Activated CD8-positive, alpha-beta memory T cell treated with anti-CD3 and anti-CD28 coated beads, Interleukin-2, amount 50 U/mL, for 24 hours (primary cell): ENCODE data around the gene ZNF765.
"Not testable (repeated sequence)": the region's sequence is repeated elsewhere in the genome, so short reads cannot be mapped to it uniquely, and the experiment has no call there.

Experiments
- DNase-seq: peaks from one replicate; pipeline ENCODE4 v3.0.0-alpha.2; 2020; ENCODE audit errors: extremely low read depth

ZNF765 gene

DNA sequence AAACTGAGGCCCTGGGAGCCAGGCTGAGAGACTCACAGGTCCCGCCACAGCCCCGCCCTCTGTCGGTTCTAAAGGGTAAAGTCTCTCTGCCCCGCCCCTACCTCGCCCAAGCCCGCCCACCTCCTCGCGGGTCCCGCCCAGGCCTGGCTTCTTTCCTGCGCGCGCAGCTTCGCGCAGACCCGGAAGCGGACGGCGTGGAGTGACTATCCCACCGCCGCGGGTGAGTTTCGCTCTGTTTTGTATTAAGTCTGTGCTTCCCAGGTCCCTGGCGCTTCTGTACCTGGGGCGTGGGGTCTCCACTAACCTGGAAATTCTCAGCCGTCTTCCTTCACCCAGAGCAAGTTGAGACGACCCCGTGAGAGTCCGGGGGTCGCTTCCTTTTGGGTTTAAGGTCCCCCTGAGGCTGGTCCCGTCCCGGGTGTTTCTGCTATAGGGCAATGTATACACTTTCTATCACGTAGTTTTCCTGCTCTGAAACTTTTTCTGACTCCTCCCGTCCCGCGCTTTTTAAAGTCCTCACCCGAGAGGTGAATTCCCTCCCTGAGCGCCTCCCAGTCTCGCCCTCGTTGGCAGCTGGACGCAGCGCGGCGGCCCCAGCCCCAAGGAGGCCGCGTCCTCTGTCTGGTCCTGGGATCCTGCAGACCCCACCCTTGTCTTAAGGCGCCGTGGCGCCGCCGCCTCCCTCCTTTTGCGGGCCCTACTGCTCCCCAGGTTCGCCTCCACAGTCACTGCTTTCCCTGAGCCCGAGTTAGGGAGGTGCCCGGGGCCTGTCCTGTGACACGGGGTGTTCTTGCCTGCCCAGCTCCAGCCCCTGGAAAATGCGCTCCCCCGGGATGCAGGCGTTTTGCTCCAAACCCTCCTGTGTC, at the start of gene ZNF765:
ZNF765 (plus strand) TSS at position 176 of the 866 bp plus-strand sequence. CDS start 2,867 bp downstream, outside the sequence.
- DNase-seq, result peak; percentile 91

DNA sequence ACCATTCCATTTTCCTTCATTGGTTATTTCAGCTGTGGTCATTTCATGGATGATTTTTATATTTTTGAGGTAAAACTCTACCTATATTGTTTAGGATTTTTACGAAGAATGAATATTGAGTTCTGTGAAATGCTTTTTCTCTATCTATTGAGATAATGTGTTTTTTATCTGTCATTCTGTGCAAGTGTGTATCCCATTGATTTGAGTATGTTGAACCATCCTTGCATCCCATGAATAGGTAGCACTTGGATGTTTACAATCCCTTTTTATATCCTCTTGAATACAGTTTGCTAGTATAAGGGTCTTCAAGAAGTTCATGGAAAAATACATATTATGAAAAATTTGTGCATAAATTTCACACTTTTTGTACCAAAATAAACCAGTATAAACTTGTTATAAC, 39.2 kb upstream of the ZNF765 start:
- DNase-seq, result no peak

DNA sequence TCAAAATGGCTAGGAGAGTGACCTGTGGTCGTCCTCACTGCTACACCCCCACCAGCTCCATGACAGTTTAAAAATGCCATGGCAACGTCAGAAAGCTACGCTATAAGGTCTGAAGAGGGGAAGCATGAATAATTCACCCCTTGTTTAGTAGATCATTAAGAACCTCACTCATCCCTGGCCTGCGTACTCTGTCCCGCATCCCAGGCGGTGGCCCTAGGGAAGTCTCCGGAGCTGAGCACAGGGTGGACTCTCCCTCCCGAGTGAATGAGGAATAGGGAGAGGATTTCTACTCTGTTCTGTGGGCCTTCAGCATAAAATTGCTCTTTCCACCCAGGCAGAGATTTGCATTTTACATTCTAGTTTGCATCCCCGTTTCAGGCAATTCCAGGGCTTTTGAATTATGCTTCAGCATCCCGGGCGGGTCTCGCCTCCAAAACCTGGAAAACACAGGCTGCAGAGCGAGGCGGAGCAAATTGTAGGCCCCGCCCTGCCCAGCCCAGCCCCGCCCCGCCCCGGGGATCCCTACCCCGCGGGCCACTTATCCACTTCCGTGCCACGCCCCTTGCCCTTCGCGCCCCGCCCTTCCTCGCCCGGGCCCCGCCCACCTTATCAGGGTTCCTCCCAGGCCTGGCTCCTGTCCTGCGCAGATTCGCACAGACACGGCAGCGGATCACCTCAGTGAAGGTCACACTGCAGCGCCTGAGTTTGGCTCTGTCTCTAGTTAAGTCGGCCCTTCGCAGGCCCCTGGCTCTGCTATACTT, 36.9 kb upstream of the ZNF765 start:
- no peak for DNase-seq

DNA sequence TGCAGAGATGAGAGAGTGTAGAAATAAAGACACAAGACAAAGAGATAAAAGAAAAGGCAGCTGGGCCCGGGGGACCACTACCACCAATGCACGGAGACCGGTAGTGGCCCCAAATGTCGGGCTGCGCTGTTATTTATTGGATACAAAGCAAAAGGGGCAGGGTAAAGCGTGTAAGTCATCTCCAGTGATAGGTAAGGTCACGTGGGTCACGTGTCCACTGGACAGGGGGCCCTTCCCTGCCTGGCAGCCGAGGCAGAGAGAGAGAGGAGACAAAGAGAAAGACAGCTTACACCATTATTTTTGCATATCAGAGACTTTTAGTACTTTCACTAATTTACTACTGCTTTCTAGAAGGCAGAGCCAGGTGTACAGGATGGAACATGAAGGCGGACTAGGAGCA, 34.9 kb upstream of the ZNF765 start:
- DNase-seq, result not testable (repeated sequence)

DNA sequence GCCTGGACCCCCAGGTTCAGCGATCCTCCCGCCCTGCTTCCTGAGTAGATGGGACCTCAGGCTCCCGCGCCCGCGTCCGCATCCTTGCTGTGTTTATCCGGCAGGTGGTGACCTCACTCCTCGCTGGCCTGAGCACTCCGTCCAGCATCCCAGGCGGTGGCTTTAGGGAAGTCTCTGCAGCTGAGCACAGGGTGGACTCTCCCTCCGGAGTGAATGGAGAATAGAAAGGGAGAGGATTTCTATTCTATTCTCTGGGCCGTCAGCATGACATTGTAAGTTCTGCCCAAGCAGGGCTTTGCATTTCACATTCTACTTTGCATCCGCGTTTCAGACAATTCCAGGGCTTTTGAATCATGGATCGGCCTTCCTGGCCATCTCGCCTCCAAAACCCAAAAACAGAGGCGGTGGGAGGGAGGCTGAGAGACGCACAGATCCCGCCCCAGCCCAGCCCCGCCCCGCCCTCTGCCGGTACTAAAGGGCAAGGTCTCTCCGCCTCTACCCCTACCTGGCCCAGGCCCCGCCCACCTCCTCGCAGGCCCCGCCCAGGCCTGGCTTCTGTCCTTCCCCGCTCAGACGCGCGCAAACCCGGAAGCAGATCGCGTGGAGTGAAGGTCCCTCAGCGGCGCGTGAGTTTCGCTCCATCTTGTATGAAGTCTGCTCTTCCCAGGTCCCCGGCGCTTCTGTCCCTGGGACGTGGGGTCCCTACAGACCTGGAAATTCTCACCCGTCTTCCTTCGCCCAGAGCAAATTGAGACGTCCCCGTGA, 29.6 kb upstream of the ZNF765 start, which contains the start of gene ZNF525:
ZNF525 (plus strand) TSS at position 572 of the 765 bp plus-strand sequence. CDS start 6,577 bp downstream, outside the sequence.
- peak; percentile 90 for DNase-seq

DNA sequence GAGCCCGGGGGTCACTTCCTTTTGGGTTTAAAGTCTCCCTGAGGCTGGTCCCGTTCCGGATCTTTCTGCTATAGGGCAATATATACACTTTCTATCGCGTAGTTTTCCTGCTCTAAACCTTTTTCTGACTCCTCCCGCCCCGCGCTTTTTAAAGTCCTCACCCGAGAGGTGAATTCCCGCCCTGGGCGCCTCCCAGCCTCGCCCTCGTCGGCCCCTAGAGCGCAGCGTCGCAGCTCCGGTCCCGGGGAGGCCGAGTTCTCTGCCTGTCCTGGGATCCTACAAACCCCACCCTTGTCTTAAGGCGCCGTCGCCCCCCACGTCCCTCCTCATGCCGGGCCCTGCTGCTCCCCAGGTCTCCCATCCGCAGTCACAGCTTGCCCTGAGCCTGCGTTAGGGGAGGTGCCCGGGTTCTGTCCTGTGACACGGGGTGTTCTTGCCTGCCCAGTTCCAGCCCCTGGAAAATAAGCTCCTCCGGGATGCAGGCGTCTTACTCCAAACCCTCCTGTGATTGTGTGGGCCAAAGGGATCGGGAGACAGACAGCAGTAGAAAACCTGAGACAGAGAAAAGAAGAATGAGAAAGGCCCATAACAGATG, 29.0 kb upstream of the ZNF765 start:
- DNase-seq, result no peak

DNA sequence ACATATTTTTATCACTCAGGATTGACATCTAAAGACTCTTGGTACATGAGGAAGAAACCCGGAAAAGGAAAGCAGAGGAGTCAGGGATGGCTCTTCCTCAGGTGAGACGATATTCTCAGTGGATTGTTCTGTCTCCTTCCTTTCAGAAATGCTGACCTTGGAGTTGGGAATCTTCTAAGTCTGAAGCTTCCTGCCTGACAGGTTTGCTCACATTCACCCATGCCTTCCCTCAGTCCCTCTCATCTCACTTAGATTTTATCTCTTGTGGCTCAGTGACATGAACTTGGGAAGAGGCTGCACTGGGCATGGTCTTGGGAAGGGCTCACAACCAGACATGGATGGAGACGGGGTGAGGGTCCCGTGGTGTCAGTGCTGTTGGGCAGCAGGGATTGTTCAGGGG, 22.8 kb upstream of the ZNF765 start:
- DNase-seq, result no peak

DNA sequence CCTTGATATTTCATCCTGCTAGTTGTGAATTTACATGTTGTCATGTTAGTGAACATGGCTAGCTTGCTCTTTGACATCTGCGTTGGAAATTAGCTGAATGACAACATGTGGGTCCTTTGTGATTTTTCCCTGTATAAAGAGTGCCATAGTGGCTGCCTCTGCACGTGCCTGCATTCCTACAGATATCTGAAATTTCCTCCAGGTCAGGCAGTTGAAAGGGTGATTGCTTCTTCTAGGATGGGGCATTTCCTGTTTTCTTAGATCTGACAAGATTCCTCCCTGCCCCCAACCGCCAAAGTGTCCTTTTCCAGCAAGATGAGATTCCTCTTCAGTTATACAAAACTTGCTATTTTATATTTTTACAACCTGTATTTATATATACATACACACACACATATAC, 20.7 kb upstream of the ZNF765 start:
- no peak for DNase-seq

DNA sequence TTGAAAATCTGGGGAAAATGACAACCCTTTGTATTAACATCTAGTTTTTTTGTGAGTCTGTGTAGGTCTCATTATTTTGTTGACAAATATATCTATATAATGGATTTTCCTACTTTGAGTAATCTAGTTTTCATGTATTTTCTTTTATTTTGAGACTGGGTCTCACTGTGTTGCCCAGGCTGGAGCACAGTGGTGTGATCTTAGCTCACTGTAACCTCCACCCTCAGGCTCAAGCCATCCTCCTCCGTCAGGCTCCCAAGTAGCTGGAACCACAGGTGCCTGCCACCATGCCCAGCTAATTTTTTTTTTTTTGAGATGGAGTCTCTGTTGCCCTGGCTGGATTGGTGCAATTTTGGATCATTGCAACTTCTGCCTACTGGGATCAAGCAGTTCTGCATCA, 20.2 kb upstream of the ZNF765 start:
- DNase-seq, result no peak

DNA sequence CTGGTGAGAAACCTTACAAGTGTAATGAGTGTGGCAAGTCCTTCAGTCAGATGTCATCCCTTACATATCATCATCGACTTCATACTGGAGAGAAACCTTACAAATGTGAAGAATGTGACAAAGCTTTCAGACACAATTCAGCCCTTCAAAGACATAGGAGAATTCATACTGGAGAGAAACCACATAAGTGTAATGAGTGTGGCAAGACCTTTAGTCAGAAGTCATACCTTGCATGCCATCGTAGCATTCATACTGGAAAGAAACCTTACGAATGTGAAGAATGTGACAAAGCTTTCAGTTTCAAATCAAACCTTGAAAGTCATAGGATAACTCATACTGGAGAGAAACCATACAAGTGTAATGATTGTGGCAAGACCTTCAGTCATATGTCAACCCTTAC, 13.6 kb upstream of the ZNF765 start:
- no peak for DNase-seq

DNA sequence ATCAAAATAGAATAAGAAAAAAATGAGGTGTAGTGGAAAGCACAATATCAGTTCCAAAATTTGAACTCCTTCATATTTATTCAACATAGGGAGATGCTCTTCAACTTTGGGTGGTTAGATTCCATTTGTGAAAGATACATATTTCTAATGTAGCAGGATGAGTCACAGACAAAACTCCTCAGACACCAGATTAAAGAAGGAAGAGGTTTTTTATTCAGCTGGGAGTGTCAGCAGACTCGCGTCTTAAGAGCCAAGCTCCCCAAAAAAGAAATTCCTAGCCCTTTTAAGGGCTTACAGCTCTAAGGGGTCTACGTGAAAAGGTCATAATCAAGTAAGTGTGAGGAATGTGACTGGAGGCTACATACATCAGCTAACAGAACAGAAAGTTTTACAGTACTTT, 6.8 kb upstream of the ZNF765 start:
- no peak for DNase-seq

DNA sequence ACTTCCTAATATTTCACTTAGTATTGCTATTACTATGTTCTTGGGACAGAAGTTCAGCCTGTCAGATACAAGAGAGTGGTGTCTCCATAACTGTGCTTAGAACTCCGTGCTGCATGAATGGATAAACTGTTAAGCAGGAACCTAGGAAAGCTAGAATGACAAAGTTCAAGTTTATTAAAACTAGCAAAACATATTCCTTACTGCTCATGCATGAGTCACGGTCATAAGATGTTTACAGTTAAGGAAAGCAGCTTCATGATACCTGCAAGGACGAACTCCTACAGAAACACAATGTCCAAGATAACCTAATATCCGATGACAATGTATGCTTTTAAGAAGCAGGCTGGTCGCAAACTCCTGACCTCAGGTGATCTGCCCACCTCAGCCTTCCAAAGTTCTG, 6.0 kb upstream of the ZNF765 start:
- no peak for DNase-seq

DNA sequence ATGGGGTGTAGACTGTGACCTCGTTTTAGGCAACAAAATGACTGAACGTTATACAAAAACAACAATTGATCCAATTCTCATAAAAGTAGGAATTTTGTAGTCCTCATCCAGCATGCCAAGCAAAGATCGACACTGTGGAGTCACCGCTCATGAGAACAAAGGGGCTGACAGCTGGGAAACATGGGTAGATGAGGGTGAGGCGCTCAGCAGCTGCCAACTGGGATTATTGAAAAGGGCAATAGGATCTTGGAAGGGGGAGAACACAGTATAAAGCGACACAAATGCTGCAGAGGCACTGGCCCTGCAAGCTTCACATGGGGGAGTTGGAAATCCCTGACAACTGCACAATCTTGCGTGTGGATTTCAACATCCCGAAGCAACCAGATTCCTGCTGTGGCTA, 5.4 kb upstream of the ZNF765 start:
- DNase-seq, result no peak

DNA sequence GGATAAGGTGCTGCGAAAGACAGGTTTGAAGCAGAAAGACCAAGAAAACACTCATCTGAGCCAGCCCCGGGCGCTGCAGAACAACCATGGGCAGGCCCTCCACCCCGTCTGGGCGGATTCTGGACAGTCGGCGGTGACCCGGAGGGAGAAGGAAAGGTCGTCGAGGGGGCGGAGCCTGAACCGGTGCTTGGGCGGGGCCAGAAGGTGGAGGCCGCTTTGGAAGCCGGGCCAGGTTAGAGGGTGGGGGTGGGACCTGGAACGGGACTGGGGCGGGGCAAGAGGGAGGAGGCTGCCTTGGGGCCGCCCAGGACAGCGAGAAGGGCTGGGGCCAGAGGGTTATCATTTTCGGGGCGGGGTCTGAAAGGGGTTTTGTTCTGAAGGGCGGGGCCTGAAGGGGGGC, 5.0 kb upstream of the ZNF765 start:
- DNase-seq, result no peak

DNA sequence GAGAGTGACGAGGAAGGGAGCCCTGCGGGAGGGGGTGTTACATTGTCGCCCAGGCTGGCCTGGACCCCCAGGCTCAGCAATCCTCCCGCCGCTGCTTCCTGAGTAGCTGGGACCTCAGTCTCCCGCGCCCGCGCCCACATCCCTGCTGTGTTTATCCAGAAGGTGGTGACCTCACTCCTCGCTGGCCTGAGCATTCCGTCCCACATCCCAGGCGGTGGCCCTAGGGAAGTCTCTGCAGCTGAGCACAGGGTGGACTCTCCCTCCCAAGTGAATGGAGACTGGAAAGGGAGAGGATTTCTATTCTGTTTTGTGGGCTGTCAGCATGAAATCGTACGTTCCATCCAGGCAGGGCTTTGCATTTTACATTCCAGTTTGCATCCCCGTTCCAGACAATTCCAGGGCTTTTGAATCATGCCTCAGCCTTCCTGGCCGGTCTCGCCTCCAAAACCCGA, 401 bp upstream of the ZNF765 start:
- DNase-seq, result no peak

DNA sequence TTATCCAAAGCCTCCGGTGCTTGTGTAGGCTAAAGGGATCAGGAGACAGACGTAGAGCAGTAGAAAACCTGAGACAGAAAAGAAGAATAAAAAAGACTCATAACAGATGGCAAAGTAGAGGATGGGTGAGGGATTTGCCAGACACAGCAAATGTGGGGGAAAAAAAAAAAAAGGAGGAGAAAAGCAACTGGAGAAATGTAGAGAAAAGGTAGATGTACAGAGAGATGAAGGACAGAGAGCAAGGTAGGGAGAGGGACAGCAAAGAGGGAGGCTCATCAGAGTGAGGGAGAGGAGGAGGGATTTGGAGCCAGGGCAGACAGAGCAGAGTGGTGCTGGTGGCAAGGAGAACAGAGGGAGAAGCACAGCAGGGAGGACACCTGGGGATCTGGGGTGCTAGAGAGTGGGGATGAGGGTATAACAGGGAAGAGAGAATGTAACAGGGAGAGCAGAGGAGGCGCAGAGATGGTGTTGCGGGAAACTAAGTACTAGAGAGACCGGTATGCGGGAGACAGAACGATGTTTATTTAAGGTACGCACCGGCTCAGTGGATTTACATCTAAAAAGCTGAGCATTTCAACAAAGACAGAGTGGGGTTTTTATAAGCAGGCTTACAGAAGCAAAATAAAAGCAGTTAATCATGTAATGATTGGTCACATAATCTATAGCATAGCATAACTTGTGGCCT, 1.0 kb downstream of the ZNF765 start:
- DNase-seq, result not testable (repeated sequence)

DNA sequence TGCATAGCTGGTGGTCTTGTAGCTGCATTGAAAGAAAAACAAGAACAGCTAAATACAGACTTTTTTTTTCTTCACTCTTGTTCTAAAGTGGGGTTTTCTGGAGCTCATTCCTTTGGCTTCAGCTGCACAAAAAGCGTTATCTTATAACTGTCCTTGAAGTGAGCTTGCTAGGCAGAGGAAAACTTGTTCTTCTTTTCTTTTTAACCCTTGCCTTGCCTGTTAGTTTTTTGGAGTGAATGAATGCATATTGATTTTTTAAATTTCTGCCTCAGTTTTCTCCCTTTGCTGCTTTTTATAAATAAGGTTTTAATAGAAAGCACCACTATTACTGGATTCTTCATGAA, 1.5 kb downstream of the ZNF765 start:
- DNase-seq, result no peak

DNA sequence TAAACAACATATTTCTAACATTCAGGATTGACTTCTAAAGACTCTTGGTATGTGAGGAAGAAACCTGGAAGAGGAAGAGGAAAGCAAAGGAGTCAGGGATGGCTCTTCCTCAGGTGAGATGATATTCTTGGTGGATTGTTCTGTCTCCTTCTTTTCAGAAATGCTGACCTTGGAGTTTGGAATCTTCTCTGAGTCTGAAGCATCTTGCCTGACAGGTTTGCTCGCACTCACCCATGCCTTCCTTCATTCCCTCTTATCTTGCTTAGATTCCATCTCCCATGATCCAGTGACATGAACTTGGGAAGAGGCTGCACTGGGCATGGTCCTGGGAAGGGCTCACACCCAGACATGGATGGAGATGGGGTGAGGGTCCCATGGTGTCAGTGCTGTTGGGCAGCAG, 3.0 kb downstream of the ZNF765 start:
- not testable (repeated sequence) for DNase-seq

DNA sequence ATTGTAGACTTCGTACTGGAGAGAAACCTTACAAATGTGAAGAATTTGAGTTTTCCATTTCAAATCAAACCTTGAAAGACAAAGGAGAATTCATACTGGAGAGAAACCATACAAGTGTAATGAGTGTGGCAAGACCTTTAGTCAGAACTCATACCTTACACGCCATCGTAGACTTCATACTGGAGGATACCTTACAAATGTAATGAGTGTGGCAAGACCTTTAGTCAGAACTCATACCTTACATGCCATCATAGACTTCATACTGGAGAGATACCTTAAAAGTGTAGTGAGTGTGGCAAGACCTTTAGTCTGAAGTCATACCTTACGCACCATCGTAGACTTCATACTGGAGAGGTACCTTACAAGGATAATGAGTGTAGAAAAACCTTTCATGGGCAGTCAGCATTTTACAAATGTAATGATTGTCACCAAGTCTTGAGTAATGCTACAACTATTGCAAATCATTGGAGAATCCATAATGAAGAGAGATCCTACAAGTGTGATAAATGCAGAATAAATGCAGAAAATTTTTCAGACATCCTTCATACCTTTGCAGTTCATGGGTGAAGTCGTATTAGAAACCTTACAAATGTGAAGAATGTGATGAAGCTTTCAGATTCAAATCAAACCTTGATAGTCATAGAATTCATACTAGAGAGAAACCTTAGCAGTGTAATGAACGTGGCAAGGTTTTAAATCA, 14.7 kb downstream of the ZNF765 start:
- DNase-seq, result no peak

DNA sequence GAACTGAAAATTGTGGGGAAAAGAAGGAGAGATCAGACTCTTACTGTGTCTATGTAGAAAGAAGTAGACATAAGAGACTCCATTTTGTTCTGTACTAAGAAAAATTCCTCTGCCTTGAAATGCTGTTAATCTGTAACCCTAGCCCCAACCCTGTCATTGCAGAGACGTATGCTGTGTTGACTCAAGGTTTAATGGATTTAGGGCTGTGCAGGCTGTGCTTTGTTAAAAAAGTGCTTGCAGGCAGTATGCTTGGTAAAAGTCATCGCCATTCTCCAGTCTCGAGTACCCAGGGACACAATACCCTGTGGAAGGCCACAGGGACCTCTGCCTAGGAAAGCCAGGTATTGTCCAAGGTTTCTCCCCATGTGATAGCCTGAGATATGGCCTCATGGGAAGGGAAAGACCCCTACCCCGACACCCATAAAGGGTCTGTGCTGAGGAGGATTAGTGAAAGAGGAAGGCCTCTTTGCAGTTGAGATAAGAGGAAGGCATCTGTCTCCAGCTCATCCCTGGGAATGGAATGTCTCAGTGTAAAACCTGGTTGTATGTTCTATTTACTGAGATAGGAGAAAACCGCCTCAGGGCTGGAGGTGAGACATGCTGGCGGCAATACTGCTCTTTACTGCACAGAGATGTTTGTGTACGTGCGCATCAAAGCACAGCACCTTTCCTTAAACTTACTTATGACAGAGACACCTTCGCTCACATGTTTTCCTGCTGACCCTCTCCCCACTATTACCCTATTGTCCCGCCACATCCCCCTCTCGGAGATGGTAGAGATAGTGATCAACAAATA, 25.8 kb downstream of the ZNF765 start:
- DNase-seq, result not testable (repeated sequence)
